ENCODE measurements around the gene GPN2.

DNA sequence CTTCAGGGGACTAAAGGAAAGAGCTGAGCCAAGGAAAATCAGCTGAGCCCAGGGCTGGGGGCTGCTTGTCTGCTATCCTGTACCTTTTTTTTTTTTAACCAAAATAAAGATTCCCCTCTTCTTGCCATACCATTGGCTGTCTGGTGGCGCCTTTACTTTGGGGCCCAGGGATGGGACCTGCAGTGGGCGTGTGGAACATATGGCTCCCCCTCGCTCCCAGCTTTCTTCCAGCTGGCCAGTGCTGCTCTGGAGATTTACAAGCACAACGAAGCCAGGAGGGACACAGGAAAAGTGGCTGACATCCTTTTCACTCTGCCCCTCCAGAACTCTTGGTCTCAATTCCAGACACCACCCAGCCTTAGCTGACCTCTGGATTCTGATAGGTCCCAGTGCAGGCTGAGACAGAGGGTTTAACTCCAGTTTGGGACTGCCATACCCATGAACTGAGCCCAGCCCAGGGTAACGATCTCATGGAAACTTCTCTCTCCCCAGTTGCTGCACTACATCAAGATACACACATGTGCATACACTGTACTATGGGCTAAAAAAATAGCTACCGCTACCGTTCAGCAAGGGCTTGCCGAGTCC lies 32.5 kb downstream of the GPN2 start:
- TF ChIP-seq, protein P1, sequence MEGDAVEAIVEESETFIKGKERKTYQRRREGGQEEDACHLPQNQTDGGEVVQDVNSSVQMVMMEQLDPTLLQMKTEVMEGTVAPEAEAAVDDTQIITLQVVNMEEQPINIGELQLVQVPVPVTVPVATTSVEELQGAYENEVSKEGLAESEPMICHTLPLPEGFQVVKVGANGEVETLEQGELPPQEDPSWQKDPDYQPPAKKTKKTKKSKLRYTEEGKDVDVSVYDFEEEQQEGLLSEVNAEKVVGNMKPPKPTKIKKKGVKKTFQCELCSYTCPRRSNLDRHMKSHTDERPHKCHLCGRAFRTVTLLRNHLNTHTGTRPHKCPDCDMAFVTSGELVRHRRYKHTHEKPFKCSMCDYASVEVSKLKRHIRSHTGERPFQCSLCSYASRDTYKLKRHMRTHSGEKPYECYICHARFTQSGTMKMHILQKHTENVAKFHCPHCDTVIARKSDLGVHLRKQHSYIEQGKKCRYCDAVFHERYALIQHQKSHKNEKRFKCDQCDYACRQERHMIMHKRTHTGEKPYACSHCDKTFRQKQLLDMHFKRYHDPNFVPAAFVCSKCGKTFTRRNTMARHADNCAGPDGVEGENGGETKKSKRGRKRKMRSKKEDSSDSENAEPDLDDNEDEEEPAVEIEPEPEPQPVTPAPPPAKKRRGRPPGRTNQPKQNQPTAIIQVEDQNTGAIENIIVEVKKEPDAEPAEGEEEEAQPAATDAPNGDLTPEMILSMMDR (IDR thresholded peaks at IDR 0.05; ENCODE audit: extremely low read depth in 1 of 2, insufficient read depth in 1 of 2, low read depth in 1 of 2, low read length in 2 of 2): no peak
- TF ChIP-seq POLR2AphosphoS5 (IDR thresholded peaks at IDR 0.05; ENCODE audit: insufficient read depth, low read depth, low read length): no peak
- TF ChIP-seq, protein P2, sequence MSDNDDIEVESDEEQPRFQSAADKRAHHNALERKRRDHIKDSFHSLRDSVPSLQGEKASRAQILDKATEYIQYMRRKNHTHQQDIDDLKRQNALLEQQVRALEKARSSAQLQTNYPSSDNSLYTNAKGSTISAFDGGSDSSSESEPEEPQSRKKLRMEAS (IDR thresholded peaks at IDR 0.05; ENCODE audit: insufficient read depth, insufficient read length): no peak

Data from endothelial cell of umbilical vein (primary cell).